Limb (tissue), 2 donors: ENCODE data around the gene ATP8A1.

Source experiments
- DNase-seq, 2 donors: peaks; one replicate each; pipeline ENCODE4 v3.0.0-alpha.2; 2016; ENCODE audit errors: extremely low spot score in 2 of 2

ATP8A1 gene

GRCh38 chr4:42626629-42627146, 30.2 kb downstream of the ATP8A1 start:
- DNase-seq = no peak

DNA sequence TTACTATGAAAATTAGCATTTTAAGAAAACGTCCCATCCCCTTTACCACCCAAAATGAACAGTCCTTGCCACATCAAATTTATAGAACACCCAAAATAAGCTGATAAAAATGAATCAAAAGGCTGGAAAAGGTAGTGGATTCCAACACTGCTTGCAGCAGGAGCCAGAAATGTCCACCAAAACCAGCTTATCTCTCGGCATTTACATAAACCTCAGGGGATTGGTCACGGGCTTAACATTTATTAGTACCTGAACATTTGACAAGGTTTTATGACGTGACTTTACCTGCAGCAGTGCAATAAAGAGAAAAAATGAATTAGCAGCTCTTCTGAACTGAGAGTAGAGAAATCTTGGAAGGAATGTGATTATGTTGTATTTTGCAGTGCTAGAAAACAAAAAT, 31.6 kb downstream of the ATP8A1 start:
- no peak for DNase-seq

DNA sequence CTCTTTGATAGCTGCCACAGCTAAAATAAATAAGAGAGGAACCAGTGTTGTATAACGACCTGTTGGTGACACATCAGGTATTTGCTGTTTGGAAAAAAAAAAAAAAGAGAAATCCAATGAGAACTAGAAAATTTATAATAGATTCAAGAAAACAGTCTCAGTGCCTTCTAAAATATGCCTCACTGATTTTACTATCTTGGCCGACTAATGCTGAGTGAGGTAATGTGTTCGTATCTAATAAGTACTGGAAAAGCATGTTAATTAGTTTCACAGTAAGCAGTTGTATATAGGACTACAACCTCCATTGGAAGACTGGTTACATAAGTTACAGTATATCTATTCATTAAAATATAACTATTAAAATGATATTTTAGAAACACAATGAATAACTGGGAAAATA, 32.4 kb downstream of the ATP8A1 start:
- DNase-seq = no peak

GRCh38 chr4:42618023-42618422, 38.9 kb downstream of the ATP8A1 start:
- no peak for DNase-seq

DNA sequence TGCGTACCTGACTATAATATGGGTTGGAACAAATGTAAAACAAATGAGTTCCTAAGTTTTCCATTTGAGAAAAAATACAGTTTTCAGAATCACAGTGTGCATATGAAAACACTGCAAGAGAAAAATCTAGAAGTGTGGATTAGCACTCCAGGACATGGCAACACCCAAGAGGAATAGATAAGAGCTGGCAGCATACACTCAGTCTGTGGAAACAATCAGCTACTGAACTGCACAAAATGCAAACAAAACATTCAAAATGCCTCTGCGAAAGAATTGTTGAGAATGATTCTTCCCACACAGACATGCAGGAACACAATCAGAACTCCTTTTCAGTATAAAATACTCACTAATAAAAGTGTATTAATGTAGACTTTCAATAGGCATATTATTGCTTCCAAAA, 39.9 kb downstream of the ATP8A1 start:
- no peak for DNase-seq

- no peak for DNase-seq
Measured at GRCh38 chr4:42616572-42616971, 40.3 kb downstream of the ATP8A1 start.

DNA sequence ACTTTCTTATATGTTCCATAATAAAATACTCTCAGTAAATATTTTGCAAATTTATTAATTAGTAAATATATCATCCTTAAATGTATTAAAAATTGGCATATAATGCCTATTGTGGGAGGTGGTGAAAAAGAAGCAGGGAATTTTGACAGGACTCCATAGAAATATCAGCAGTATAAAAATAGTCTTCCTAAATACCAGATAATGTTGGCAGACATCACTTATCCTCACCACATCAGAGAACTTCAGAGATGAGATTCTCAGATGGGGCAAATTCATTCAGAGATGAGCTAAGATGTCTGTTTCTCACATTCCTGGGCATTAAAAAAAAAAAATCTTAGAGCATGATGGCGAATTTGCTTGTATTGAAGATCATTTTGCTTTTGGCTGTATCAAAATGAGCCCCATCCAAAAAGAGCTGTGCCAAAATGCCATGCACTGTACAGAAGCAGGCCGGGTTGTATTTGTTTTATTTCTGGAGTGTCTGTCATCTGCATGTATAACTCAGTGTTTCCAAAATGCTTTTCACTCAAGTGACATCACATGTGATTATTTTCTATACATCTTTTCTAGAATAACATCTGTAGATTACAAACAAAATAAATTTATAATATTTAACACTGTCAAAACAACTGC, 41.7 kb downstream of the ATP8A1 start:
- no peak for DNase-seq

DNA sequence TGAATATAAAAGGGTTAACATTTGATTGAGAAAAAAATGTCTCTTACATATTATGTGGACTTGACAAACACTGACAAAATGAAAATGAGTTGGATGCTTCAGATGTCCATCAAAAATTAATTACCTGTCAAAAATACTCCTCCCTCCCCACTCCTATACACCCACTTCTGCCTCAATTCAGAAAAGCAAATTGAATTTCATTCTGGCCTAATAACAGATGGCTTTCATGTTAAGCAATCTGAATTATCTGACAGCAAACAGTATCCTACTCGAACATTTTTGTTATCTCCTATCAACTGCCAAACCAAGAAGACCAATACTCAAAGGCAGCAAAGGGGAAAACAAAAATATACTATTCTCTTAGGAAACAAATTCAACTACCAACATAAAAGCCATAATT, 44.0 kb downstream of the ATP8A1 start:
- DNase-seq = no peak

DNA sequence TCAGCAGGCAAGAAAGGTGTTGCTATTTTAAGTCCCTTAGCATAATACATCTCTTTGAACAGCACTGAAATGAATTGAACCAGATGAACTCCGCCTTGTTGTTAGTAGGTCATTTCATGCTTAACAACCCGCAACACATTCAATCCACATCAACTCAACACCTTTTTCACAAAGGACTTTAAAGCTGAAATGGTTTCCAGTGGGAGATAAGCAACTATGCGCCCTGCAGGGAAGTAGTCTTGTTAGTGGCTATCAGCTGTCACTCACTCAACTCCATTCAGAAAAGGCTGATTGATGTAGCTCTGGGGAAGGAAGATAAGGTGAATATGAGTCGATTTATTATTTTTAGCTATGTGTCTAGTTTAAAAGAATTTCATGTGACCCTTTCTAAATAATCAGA, 46.0 kb downstream of the ATP8A1 start:
- no peak for DNase-seq

GRCh38 chr4:42609051-42609450, 47.9 kb downstream of the ATP8A1 start:
- DNase-seq = no peak

- no peak for DNase-seq
Measured at GRCh38 chr4:42608551-42608950, 48.4 kb downstream of the ATP8A1 start.

DNA sequence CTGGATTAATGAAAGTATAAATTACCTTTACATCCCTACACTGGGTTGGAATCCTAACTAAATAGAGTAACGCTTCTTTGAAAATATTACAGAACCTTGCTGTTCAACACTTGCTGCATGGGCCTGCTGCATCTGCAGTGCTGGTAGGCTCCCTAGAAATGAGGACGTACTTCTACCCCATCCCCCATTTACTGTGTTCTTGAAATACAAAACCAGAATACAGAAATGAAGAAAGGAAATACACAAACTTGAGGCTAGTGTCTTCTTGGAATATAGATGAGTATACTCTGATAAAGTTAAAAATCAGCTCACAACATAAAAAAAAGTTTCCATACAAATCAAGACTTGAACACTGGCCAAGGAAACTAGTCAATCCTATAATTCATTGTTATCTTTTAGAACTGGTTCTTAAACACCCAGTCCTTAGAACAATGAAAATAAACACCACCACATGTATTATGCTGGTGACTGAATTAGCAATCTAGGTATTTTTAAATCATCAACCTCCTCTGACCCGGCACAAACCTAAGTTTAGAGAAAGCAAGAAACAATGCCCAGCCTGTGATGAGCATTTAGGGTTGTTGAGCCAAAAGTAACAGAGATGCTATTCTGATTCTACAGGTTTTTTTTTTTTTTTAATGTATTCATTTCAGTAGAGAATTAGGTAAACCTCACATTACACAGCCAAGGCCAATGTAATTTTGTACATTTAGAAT, 49.7 kb downstream of the ATP8A1 start:
- DNase-seq = no peak

- no peak for DNase-seq
Measured at GRCh38 chr4:42605264-42605663, 51.6 kb downstream of the ATP8A1 start.

- no peak for DNase-seq
Measured at GRCh38 chr4:42603862-42604261, 53.0 kb downstream of the ATP8A1 start.

DNA sequence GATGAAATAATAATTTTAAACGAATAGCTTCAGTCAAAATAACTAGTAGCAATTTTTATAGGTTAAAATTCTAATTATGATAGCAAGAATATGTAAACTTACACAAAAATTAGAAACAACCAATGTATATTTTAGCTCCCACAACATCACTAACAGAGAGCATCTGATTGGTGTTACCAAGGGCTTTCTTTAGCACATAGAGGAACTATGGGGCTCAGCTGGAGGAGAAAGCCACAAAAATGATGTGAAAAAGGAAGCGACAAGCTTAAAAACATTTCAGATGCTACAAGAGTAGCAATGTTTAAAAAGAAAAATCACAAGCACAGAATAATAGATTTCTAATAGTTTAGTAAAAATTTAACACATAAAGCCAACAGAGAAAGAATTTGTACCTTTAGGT, 56.3 kb downstream of the ATP8A1 start:
- DNase-seq = no peak

DNA sequence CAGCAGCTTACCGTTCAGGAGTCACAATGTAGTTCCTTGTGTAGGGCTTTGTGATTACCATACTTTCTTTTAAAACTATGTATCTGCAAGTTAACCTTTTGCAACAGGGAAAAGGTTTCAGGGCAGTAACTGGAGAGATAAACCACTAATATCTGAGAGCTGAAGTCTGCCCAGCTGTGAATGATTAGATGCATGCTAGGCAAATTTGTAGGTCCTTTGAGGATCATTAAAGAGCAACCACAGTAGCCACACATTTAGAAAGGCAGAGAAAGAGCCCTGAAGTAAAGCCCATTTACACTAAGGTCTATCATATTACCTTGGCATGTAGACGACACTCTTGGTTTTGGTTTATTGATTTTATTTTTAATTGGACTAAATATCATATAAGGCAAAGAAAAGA, 60.0 kb downstream of the ATP8A1 start:
- no peak for DNase-seq

DNA sequence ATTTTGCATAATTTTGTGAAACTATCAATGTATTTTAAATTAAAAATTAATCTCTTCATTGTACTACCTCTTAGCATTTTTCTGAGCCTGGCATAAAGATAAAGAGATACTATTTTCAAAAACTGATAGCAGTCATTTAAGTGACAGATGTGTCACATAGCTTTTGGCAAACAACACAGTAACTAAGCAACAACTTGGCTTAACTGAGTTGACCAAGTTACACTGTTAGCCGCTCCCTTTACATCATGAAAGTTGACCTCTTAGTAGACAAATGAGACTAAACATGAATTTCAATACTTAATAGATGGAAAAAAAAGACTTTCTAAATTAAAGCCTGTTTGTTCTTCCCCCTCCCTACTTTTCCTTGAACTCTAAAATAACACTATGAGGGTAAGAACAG, 62.0 kb downstream of the ATP8A1 start:
- no peak for DNase-seq

DNA sequence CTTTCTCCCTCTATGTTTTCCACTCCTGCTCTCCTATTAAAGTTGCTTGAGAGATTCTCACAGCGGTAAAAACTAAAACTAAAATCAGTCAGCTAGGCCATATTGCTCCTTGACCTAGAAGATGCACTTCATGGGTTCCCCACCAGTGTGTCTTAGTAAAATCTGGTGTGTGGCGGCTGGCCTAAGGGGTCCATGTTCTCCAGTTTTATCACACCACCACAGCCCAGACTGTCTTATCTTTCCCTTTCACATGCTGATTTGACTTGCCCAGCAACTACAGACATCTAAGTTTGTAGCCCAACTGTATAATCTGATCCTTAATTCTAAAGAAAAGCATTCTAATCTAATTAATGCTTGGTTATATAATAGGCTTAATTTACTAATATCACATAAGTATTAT, 68.0 kb downstream of the ATP8A1 start:
- DNase-seq = no peak

DNA sequence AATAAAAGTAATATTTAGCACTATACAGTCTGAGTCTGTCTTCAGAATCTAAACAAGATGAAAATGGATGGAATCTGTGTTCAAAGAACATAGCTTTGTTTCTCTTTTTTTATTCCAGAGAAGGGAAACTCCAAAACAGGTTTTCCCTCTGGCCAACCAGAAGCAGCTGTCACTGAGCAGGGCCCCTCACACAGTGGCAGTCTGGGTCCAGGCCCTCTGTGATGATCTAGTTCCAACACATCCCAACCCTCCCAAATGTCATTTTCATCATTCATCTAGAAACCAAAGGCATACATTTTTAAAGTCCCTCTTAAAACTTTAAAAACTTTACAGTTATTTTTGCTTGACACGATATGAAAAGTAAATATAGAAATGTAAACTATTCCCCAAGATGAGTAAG, 70.1 kb downstream of the ATP8A1 start:
- no peak for DNase-seq

GRCh38 chr4:42579903-42580302, 77.0 kb downstream of the ATP8A1 start:
- DNase-seq = no peak

DNA sequence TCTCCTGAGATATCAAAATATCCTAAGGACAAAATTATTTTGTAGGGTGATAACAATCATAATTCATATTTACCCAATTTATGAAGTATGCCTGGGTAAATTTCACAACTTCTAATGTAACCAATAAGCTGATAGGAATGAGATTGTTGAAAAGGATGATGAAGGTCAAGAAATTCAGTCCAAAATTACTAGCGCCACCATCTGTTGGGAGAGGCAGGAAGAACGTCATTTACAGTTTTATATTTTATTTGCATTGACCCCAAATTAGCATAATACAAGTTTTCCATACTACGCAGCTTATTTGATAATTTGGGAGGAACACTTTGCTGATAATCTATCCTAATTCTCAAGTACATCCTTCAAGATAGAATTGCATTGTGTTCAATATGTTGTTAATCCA, 78.7 kb downstream of the ATP8A1 start:
- no peak for DNase-seq

DNA sequence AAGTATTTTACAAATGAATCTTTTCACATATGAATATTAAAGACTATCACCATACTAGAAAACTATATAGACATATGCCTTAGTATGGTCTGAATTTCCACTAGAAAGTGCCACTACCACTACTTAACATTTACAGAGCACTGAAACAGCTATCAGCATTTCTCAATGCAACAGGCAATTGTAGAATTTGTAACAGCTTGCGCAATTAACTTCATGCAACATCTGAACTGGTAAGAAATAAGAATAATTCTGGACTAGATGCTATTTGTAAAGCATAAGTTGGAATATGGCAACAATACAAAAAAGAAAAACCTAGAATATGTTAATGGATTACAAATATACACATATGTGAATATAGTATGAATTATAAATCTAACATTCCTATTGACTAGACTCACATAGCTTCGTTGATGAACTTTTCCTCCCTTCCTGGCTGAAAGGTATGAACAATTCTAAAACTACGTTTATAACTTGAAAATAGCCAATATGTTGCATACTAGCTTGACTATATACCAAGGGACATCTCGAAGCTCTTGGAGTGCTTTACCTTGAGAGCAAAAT, 82.0 kb downstream of the ATP8A1 start:
- no peak for DNase-seq

- DNase-seq = no peak
Measured at GRCh38 chr4:42573249-42573648, 83.7 kb downstream of the ATP8A1 start.
